ENCODE measurements around the gene RSAD2.

DNA sequence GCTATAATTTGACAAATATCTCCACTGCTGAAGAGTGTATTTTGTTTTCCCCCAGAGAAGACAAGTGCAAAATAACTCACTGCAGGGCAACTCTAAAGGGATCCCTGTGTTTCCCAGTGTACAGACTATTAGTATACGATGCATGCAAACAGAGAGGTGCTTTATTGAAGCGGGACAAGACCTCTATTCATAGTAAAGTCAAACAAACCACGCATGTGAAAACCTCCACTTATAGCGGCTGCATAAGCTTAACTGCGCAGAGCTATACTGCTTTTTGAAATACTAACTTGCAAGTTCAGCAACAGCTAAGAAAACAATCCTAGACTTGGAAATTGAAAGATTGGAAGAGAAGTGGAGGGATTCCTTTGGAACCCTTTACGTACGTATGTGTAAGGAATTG is 55.3 kb downstream of the RSAD2 start:
- TF ChIP-seq, protein P1, sequence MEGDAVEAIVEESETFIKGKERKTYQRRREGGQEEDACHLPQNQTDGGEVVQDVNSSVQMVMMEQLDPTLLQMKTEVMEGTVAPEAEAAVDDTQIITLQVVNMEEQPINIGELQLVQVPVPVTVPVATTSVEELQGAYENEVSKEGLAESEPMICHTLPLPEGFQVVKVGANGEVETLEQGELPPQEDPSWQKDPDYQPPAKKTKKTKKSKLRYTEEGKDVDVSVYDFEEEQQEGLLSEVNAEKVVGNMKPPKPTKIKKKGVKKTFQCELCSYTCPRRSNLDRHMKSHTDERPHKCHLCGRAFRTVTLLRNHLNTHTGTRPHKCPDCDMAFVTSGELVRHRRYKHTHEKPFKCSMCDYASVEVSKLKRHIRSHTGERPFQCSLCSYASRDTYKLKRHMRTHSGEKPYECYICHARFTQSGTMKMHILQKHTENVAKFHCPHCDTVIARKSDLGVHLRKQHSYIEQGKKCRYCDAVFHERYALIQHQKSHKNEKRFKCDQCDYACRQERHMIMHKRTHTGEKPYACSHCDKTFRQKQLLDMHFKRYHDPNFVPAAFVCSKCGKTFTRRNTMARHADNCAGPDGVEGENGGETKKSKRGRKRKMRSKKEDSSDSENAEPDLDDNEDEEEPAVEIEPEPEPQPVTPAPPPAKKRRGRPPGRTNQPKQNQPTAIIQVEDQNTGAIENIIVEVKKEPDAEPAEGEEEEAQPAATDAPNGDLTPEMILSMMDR (IDR thresholded peaks at IDR 0.05): no peak
- TF ChIP-seq POLR2AphosphoS5 (IDR thresholded peaks at IDR 0.05): no peak
